RWPE1 (cell line): ENCODE data around the gene DUOX1.

Experiments used
- CTCF ChIA-PET: fragments of 350-600 bp; sonication (Branson Sonifier 250); formaldehyde crosslinking; extraction: SDS; loops from one replicate; lab custom pipeline; 2021; lab: Yijun Ruan, JAX
- POLR2A ChIA-PET: fragments of 400-600 bp; formaldehyde crosslinking; extraction: SDS; loops from one replicate; lab custom pipeline; 2020; ENCODE audit warnings: antibody characterized with exemption; ENCODE audit not compliant: low non-redundant PET; lab: Yijun Ruan, JAX
- DNase-seq: peaks from one replicate; pipeline ENCODE4 v3.0.0; 2012; ENCODE audit warnings: low spot score
- H3K27ac ChIP-seq: fragments of 450-650 bp; 2 replicates; pipeline ENCODE4 v1.5.1; 2017
- CTCF ChIP-seq: fragments of 450-650 bp; conservative IDR thresholded peaks from 2 replicates; pipeline ENCODE4 v1.5.1; 2017; ENCODE audit warnings: low read depth, mild to moderate bottlenecking

DUOX1 gene

GRCh38 chr15:45111390-45112142 is 18.2 kb upstream of the DUOX1 start:
- ChIA-PET POLR2A (no interaction called here), CTCF (no interaction called here)
- H3K27ac ChIP-seq = no peak overlapping the region
- DNase-seq = no peak
- no peak for TF ChIP-seq CTCF

GRCh38 chr15:45112143-45112590 is 17.6 kb upstream of the DUOX1 start:
- TF ChIP-seq CTCF = no peak
- no peak for DNase-seq
- ChIA-PET POLR2A (no interaction called here), CTCF (no interaction called here)
- H3K27ac ChIP-seq = no peak overlapping the region

GRCh38 chr15:45112591-45113379 is 17.0 kb upstream of the DUOX1 start:
- no peak for DNase-seq
- TF ChIP-seq CTCF = no peak
- ChIA-PET CTCF (interaction anchor here (1.1 kb wide), 1 partner anchor 14 kb away, joined by 3 read pairs; no protein-coding TSS in a partner anchor), POLR2A (no interaction called here)
- no peak overlapping the region for H3K27ac ChIP-seq

GRCh38 chr15:45113380-45113990 is 16.3 kb upstream of the DUOX1 start:
- POLR2A ChIA-PET = no interaction called here
- CTCF ChIA-PET = interaction anchor here (1.1 kb wide), 1 partner anchor 13 kb away, joined by 3 read pairs; no protein-coding TSS in a partner anchor
- DNase-seq = no peak
- H3K27ac ChIP-seq = no peak overlapping the region
- TF ChIP-seq CTCF = no peak

- no peak within 1 kb of the TSS for H3K27ac ChIP-seq
- DNase-seq = no peak
- TF ChIP-seq CTCF = no peak
- ChIA-PET CTCF (interaction anchor here (0.5 to 0.6 kb wide), 3 partner anchors 24 to 401 kb away, joined by 3 to 8 read pairs (median 3); no protein-coding TSS in a partner anchor), POLR2A (no interaction called here)
Observed at GRCh38 chr15:45114076-45114750, 15.6 kb upstream of the DUOX1 start, which contains the start of the genes DUOX2 and DUOXA2. Gene DUOX2 (minus strand): TSS chr15:45114172. CDS start chr15:45113411, 761 bp downstream. Gene DUOXA2 (plus strand): TSS chr15:45114326. CDS start chr15:45114606, 280 bp downstream.
